DMS53 (cell line): ENCODE data around the gene KAT7.
"Not testable (repeated sequence)": the region's sequence is repeated elsewhere in the genome, so short reads cannot be mapped to it uniquely, and the experiment has no call there.

ENCODE experiments used
- DNase-seq: peaks from one replicate; lab custom pipeline; 2025; lab: John Stamatoyannopoulos, UW

The KAT7 gene

GRCh38 chr17:49788478-49789242, at the start of gene KAT7:
KAT7 (plus strand) TSS chr17:49788681; CDS start chr17:49788835, 154 bp downstream.
- peak; percentile 100 for DNase-seq

GRCh38 chr17:49739641-49740271, 48.7 kb upstream of the KAT7 start:
- DNase-seq, result peak; percentile 93

- peak; percentile 15 for DNase-seq
These were observed 47.3 kb upstream of the KAT7 start for GRCh38 chr17:49741009-49741691.

DNA sequence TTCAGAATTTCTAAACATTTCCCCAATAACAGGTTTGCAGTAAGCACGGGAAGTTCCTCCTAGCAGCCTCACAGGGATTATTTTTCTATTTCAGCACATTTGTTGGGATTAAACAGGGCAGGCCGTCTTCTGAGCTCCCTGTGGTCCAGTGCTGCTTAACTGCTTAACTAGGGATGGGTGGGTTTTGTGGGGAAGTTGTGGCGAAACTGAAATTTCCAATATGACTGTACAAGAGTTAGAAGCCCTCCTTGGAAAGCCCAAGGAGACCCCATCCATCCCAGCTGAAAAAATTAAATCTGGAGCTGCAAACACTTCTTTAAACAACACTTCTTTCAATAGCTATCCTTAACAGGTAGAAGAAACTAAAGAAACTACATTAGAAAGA, 46.8 kb upstream of the KAT7 start:
- DNase-seq, result no peak

- no peak for DNase-seq
These were observed 46.3 kb upstream of the KAT7 start for GRCh38 chr17:49742166-49742638.

- no peak for DNase-seq
These were observed 43.0 kb upstream of the KAT7 start for GRCh38 chr17:49745175-49746139.

GRCh38 chr17:49746791-49747490, 41.5 kb upstream of the KAT7 start:
- no peak for DNase-seq

DNA sequence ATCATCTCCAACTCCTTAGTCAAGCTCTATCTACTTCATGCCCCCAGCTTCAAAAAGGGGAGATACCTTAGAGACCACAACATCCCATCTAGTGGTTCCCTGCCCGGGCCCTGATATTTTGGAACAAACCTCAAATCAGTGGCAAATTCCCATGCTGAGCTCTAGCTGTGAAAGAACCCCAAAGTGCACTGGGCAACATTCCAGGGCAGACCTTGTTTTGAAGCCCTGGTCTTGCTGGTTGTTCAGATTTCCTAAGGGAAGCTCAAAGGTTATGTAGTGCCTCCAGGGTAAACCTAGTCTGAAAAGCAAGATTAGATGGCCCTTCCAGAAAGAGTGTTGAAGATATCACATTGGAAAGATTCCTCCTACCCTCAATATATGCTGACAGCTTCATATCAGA, 40.8 kb upstream of the KAT7 start:
- DNase-seq, result no peak

DNA sequence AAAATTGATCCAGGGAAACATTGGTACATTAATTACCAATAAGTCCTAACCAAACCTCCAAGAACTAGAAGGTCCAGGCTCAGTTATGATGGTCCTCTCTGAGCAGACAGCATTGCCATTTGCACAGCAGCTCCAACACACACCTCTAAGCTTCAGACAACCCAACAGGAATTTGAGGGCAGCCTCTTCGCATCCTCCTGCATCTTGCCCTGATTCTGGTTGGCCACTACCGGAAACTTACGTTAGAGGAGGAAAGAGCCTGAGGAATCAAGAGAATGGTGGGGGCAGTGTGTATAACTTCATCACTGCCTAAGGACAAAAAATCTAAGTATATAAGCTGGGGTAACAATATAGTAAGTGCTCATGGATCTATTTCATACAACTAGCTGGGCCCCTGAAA, 40.3 kb upstream of the KAT7 start:
- no peak for DNase-seq

GRCh38 chr17:49748791-49749190, 39.7 kb upstream of the KAT7 start:
- DNase-seq, result no peak

GRCh38 chr17:49749730-49750129, 38.8 kb upstream of the KAT7 start:
- no peak for DNase-seq

DNA sequence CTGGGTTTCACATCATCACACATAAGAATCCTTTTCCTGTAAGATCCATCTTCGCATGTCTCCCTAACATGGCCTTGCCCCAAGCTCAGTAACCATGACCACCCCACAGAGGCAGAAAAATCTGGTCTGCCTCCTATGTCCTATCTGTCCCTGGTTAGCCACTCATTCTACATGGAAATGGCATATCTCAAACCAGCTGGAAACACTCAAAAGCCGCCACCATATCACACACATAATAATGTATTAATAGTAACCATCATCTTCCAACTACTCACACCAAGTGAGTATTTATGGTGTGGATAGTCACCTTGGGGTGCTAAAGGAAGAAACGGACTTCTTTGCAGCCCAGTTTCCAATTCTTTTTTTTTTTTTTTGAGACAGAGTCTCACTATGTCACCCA, 36.0 kb upstream of the KAT7 start:
- DNase-seq, result no peak

DNA sequence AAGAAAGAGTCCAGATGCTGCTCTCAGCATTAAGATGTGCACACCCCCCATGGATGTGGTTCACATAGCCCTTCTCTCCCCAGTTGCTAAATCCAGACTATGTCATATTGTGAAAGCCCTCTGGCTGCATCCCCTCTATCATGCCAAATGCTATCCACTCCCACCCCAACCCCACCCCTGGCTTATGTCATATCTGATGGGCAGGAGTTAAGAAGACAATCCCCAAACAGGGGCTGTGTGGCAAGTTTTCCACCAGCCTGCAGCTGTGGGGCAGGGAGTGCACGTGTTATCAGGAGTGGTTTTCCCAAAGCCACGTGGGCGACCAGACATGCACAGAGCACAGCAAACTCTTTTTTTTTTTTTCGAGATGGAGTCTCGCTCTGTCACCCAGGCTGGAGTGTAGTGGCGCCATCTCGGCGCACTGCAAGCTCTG, 34.5 kb upstream of the KAT7 start:
- no peak for DNase-seq

DNA sequence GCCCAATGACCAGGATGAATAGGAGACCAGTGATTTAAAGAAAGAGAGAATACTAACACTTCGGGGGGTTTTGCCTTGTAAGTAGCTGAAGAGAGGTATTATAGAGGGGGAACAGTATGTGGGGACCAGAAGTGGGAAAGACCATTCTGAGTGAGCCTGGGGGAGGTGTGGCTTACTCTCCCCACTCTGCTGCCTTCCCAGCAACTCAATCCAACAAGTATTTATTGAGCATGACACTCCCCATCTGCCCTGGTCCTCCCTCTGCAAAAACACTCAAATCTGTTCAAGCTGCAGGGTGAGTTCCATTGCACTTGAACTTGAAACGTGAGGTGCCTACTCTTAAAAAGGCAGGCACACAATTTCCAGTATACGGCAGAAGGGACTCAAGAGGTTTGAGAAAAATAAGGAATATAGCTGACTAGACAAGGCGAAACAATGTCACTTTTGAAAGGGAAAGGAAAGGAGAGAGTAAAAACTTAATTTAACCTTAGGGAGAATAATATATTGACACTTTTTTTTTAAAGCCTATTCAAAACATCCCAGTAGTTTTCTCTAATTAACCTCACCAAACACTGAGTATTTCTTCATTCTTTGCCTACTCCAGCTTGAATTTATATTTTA, 32.7 kb upstream of the KAT7 start:
- no peak for DNase-seq

GRCh38 chr17:49756323-49757150, 31.9 kb upstream of the KAT7 start:
- DNase-seq, result no peak

GRCh38 chr17:49757151-49757777, 31.2 kb upstream of the KAT7 start:
- no peak for DNase-seq

DNA sequence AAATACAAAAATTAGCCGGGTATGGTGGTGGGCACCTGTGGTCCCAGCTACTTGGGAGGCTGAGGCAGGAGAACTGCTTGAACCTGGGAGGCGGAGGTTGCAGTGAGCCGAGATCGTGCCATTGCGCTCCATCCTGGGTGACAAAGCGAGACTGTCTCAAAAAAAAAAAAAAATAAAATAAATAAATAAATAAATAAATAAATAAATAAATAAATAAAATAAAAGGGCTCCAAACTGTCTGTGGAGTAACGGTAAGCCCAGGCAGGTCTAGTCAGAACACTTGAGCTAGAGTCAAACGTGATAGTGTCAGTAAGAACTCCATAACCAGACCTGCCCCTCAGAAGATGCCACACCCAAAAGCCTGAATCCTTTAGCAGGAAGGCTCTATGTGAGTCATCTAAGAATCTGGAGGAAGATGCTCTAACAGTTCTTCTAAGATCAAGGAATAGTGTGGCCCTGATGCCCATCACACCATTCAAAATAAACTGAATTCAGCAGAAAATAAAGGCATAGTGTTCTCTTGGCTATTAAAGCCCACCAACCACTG, 29.9 kb upstream of the KAT7 start:
- DNase-seq, result not testable (repeated sequence)

- DNase-seq, result no peak
These were observed 29.3 kb upstream of the KAT7 start for GRCh38 chr17:49759203-49759602.

DNA sequence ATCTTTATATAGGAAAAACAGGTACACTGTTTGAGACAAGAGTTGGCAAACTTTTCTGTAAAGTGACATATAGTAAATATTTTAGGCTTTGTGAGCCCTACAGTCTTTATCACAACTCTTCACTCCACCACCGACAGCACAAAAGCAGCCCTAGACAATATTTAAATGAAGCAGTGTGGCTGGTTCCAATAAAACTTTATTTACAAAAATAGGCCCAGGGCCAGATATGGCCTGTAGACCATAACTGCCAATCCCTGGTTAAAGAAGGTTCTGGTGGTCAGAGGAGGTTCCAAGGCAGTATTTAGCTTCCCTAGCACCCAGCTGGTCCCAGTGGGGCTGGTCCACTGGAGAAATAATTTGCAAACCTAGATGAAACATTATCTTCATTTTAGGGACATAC, 28.2 kb upstream of the KAT7 start:
- no peak for DNase-seq
